Measurements from ENCODE around the gene ZNF546. TPM values are rescaled to one million over a fixed set of nuclear protein-coding genes. Genes with fewer than 3 reads are reported as not detected.
"Not testable (repeated sequence)": the region's sequence is repeated elsewhere in the genome, so short reads cannot be mapped to it uniquely, and the experiment has no call there.

ZNF546 gene
- polyA plus RNA-seq, 1 donor from 2014 or later = 3.6 TPM

DNA sequence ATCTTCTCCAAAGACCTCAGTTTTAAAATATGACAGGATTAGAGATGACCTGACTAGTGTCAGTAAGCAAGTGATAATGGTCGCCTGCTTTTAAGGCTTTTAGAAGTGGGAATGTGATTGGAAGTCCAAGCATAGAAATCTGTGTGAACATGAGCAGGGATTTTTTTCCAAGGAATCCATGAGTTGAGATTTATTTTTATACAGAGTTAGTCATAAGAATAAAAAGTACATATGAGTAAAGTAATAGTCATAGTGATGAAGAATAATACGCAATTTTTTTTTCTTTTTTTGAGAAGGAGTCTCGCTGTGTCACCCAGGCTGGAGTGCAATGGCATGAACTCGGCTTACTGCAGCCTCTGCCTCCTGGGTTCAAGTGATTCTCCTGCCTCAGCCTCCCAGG lies 1.6 kb downstream of the ZNF546 start:
- H3K27me3 Mint-ChIP-seq = no peaks in the 10 kb centered on the region
- peak overlapping the region in 1 of 4 donors; percentile 86 for H3K4me3 Mint-ChIP-seq
- peaks cover 6% of the 10 kb centered on the region for H3K36me3 Mint-ChIP-seq
- no peaks in the 10 kb centered on the region for H3K9me3 Mint-ChIP-seq
- H3K4me1 Mint-ChIP-seq = peaks cover 10 to 22% (median 21%) of the 10 kb centered on the region in 3 donors
- H3K27ac Mint-ChIP-seq = no peak overlapping the region

DNA sequence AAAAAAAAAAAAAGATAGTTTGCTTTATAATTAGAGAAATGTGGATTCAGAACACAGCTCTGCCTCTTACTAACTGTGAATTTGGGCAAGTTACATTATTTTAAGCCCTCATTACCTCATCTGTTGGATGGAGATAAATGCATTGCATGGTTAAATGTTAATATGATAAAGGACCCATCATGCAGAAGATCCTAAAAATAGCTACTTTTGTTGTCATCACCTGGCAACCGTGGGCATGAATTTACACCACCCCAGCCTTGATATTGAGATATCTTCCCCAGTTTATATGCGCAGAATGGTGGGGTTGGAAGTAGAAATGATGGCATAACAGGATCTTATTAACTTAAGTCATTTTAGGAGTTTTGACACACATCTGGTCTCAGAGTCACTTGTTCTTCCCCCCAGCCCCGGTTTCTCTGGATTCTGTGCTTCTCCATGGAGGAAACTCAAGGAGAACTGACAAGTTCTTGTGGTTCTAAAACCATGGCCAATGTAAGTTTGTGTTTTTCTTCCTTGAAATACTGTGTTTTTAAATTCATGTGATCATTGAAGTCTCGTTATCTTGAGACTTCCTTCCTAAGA lies 8.9 kb downstream of the ZNF546 start:
- Mint-ChIP-seq H3K27me3 (no peaks in the 10 kb centered on the region), H3K27ac (no peak overlapping the region), H3K4me3 (no peak overlapping the region), H3K9me3 (peaks cover 5 to 13% (median 6%) of the 10 kb centered on the region in 3 donors), H3K4me1 (no peaks in the 10 kb centered on the region), H3K36me3 (peaks cover 17% of the 10 kb centered on the region)

DNA sequence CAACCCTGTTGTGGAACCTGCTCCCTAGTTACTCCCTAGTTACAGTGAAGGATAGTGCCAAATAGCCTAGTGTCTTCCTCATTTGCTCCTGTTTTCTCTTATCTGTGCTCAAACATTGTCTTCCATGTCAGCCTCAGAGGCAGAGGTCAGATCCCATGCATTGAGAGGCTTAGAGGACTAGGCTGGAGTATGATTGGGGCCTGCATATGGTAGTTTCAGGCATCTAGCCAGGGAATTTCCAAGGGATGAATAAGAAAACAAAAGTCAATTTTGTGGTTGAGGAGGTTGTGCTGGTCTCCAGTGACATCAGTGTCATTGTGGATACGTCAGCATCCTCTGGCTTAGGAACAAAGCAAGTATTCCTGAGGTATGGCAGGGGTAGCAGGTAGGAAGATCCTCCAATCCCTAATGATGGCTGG lies 9.4 kb downstream of the ZNF546 start:
- Mint-ChIP-seq H3K27me3 (no peaks in the 10 kb centered on the region), H3K4me1 (no peaks in the 10 kb centered on the region), H3K4me3 (no peak overlapping the region), H3K9me3 (peaks cover 5 to 13% (median 7%) of the 10 kb centered on the region in 3 donors), H3K27ac (no peak overlapping the region), H3K36me3 (peaks cover 17% of the 10 kb centered on the region)

DNA sequence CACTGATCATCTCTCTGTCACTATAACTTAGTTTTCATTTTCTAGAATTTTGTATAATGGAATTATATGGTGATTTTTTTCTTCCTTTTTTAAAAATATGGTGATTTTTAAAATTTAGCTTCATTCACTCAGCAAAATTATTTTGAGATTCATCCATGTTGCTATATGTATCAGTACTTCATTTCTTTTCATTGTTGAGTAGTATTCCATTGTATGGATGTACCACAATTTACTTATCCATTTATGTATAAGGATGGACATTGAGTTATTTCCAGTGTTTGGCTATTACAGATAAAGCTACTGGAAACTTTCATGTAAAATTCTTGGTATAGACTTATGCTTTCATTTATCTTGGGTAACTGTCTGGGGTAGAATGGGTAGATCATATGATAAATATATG lies 12.8 kb downstream of the ZNF546 start:
- Mint-ChIP-seq H3K27me3 (no peaks in the 10 kb centered on the region), H3K9me3 (peaks cover 15 to 31% (median 29%) of the 10 kb centered on the region in 3 donors), H3K4me3 (no peak overlapping the region), H3K36me3 (peaks cover 39% of the 10 kb centered on the region), H3K4me1 (no peaks in the 10 kb centered on the region), H3K27ac (no peak overlapping the region)

DNA sequence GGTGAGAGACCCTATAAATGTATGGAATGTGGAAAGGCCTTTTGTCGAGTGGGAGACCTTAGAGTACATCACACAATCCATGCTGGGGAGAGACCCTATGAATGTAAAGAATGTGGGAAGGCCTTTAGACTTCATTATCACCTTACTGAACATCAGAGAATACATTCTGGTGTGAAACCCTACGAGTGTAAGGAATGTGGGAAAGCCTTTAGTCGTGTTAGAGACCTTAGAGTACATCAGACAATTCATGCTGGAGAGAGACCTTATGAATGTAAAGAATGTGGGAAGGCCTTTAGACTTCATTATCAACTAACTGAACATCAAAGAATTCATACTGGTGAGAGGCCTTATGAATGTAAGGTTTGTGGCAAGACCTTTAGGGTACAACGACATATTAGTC lies 17.1 kb downstream of the ZNF546 start:
- no peaks in the 10 kb centered on the region for H3K4me1 Mint-ChIP-seq
- no peaks in the 10 kb centered on the region for H3K27me3 Mint-ChIP-seq
- H3K9me3 Mint-ChIP-seq = peaks cover 11 to 39% (median 38%) of the 10 kb centered on the region in 3 donors
- H3K4me3 Mint-ChIP-seq = no peak overlapping the region
- no peak overlapping the region for H3K27ac Mint-ChIP-seq
- H3K36me3 Mint-ChIP-seq = peaks cover 32% of the 10 kb centered on the region

DNA sequence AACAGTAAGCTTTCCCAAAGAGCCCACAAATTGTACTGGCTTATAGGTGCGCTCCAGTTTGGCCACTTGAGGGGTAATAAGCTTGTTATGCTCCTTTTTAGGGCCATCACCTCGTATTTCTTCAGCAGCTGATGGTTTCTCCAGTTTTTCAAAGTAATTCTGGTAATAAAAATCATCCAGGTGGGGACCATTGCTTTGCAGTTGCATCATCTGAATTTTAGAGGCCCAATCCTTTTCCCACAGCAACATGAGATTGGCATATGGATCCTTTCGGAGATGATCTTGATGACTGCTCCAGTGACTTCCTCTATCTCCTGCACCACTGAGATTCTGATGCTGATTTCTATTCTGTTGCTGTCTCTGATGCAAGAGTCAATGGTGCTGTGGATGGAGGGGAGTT lies 27.1 kb downstream of the ZNF546 start:
- peaks cover 4% of the 10 kb centered on the region for H3K36me3 Mint-ChIP-seq
- H3K27ac Mint-ChIP-seq = no peak overlapping the region
- no peaks in the 10 kb centered on the region for H3K4me1 Mint-ChIP-seq
- no peak overlapping the region for H3K4me3 Mint-ChIP-seq
- H3K9me3 Mint-ChIP-seq = peaks cover 14 to 50% (median 44%) of the 10 kb centered on the region in 3 donors
- no peaks in the 10 kb centered on the region for H3K27me3 Mint-ChIP-seq

DNA sequence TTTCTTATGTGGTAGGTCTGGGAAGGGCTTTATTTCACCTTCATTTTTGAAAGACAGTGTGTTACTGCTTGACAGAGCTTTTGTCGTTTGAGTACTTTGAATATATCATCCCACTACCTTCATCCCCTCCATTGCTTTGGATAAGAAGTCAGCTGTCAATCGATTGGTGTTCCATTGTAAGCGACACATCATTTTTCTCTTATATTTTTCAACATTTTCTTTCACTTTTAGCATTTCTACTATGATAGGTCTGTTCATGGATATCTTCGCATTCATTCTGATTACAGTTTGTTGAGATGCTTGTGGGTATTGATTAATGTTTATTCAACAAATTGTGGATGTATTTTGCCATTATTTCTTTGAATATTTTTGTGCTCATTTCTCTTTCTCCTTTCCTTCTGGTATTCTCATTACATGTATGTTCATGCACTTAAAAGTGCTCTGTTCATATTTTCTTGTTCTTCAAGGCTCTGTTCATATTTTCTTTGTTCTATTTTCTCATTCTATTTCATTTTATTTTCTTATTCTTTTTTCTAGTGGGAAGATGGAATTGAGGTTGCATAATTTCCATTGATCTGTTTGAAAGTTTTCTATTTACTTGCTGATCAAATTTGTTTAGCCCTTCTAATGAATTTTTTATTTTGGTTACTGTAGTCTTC lies 29.2 kb downstream of the ZNF546 start:
- H3K9me3 Mint-ChIP-seq = peaks cover 17 to 54% (median 51%) of the 10 kb centered on the region in 3 donors
- H3K36me3 Mint-ChIP-seq = no peaks in the 10 kb centered on the region
- no peaks in the 10 kb centered on the region for H3K27me3 Mint-ChIP-seq
- H3K27ac Mint-ChIP-seq = no peak overlapping the region
- peaks cover 0 to 2% (median 0%) of the 10 kb centered on the region in 3 donors for H3K4me1 Mint-ChIP-seq
- H3K4me3 Mint-ChIP-seq = peak overlapping the region in 1 of 4 donors; percentile 5

DNA sequence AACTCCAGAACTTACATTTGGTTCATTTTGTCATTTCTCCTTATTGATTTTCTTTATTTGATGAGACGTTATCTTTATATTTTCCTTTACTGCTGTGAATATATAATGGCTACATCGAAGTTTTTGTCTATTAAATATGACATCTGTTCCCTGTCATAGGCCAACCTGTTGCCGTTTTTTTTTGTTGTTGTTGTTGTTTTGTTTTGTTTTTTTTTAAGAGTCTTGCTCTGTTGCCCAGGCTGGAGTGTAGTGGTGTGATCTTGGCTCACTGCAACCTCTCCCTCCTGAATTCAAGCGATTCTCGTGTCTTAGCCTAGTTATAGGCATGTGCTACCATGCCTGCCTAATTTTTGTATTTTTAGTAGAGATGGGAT lies 29.7 kb downstream of the ZNF546 start:
- no peaks in the 10 kb centered on the region for H3K27me3 Mint-ChIP-seq
- peak overlapping the region in 1 of 4 donors; percentile 5 for H3K4me3 Mint-ChIP-seq
- H3K27ac Mint-ChIP-seq = no peak overlapping the region
- peaks cover 0 to 2% (median 0%) of the 10 kb centered on the region in 3 donors for H3K4me1 Mint-ChIP-seq
- H3K36me3 Mint-ChIP-seq = no peaks in the 10 kb centered on the region
- peaks cover 16 to 55% (median 49%) of the 10 kb centered on the region in 3 donors for H3K9me3 Mint-ChIP-seq

DNA sequence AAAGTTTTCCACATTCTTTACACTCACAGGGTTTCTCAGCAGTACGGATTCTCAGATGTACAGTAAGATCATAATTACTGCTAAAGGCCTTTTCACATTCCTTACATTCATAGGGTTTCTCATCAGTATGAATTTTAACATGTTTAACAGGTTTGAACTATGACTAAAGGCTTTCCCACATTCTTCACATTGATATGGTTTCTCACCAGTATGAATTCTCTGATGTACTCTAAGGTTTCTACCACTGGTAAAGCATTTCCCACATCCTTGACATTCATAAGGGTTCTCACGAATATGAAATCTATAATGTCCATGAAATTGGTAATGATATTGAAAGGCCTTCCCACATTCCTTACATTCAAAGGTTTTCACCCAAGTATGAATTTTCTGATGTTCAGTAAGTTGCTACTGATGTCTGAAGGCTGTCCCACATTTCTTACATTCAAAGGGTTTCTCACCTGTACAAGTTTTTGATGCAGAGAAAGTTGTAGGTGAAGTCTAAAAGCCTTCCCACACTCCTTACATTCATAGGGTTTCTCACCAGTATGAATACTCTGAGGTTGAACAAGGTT lies 37.2 kb downstream of the ZNF546 start:
- H3K9me3 Mint-ChIP-seq = peaks cover 14 to 48% (median 37%) of the 10 kb centered on the region in 3 donors
- H3K4me3 Mint-ChIP-seq = no peak overlapping the region
- H3K27ac Mint-ChIP-seq = no peak overlapping the region
- H3K36me3 Mint-ChIP-seq = peaks cover 2% of the 10 kb centered on the region
- peaks cover 0 to 2% (median 0%) of the 10 kb centered on the region in 3 donors for H3K4me1 Mint-ChIP-seq
- no peaks in the 10 kb centered on the region for H3K27me3 Mint-ChIP-seq

DNA sequence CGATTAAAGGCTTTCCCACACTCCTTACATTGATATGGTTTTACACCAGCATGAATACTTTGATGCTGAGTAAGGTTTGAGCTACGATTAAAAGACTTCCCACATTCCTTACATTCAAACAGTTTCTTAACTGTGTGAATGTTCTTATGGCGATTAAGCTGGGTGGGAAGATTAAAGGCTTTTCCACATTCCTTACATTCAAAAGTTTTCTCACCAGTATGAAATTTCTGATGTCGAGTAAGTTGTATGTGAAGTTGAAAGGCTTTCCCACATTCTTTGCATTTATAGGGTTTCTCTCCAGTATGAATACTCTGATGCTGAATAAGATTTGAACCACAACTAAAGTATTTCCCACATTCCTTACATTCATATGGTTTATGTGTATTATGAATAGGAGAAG lies 39.1 kb downstream of the ZNF546 start:
- H3K36me3 Mint-ChIP-seq = peaks cover 2% of the 10 kb centered on the region
- H3K4me3 Mint-ChIP-seq = no peak overlapping the region
- no peak overlapping the region for H3K27ac Mint-ChIP-seq
- H3K4me1 Mint-ChIP-seq = no peaks in the 10 kb centered on the region
- H3K9me3 Mint-ChIP-seq = peaks cover 11 to 33% (median 23%) of the 10 kb centered on the region in 3 donors
- H3K27me3 Mint-ChIP-seq = no peaks in the 10 kb centered on the region

DNA sequence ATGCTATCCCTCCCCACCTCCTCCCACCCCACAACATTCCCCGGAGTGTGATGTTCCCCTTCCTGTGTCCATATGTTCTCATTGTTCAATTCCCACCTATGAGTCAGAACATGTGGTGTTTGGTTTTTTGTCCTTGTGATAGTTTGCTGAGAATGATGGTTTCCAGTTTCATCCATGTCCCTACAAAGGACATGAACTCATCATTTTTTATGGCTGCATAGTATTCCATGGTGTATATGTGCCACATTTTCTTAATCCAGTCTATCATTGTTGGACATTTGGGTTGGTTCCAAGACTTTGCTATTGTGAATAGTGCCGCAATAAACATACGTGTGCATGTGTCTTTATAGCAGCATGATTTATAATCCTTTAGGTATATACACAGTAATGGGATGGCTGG lies 41.2 kb downstream of the ZNF546 start:
- H3K9me3 Mint-ChIP-seq = peaks cover 7 to 24% (median 14%) of the 10 kb centered on the region in 3 donors
- H3K27me3 Mint-ChIP-seq, H3K36me3 Mint-ChIP-seq: not testable (repeated sequence)

DNA sequence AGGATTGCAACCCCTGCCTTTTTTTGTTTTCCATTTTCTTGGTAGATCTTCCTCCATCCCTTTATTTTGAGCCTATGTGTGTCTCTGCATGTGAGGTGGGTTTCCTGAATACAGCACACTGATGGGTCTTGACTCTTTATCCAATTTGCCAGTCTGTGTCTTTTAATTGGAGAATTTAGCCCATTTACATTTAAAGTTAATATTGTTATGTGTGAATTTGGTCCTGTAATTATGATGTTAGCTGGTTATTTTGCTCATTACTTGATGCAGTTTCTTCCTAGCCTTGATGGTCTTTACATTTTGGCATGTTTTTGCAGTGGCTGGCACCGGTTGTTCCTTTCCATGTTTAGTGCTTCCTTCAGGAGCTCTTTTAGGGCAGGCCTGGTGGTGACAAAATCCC lies 44.9 kb downstream of the ZNF546 start:
- Mint-ChIP-seq H3K36me3 (peaks cover 30% of the 10 kb centered on the region), H3K9me3 (peaks cover 9 to 16% (median 12%) of the 10 kb centered on the region in 3 donors)
- not testable (repeated sequence) for H3K4me3 Mint-ChIP-seq, H3K27me3 Mint-ChIP-seq, H3K27ac Mint-ChIP-seq, H3K4me1 Mint-ChIP-seq

More for the DNA sequence above, 41.2 kb downstream of the ZNF546 start:
- H3K4me3 Mint-ChIP-seq, H3K4me1 Mint-ChIP-seq, H3K27ac Mint-ChIP-seq: not testable (repeated sequence)

DNA sequence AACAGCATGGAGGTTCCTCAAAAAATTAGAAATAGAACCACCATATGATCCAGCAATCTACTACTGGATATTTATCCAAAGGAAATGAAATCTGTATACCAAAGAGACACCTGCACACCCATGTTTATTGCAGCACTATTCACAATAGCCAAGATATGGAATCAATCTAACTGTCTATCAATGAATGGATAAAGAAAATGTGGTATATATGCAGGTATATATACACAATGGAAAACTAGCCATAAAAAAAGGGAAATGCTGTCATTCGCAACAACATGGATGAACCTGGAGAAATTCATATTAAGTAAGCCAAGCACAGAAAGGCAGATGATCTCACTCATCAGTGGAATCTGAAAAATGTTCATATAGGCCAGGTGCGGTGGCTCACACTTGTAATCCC lies 56.6 kb downstream of the ZNF546 start:
- Mint-ChIP-seq H3K36me3 (peaks cover 23% of the 10 kb centered on the region), H3K27me3 (no peaks in the 10 kb centered on the region), H3K4me1 (peaks cover 32 to 45% (median 35%) of the 10 kb centered on the region in 3 donors), H3K9me3 (peaks cover 2 to 14% (median 6%) of the 10 kb centered on the region in 3 donors), H3K4me3 (peak overlapping the region; percentile 13 to 75 (median 58)), H3K27ac (no peak overlapping the region)

DNA sequence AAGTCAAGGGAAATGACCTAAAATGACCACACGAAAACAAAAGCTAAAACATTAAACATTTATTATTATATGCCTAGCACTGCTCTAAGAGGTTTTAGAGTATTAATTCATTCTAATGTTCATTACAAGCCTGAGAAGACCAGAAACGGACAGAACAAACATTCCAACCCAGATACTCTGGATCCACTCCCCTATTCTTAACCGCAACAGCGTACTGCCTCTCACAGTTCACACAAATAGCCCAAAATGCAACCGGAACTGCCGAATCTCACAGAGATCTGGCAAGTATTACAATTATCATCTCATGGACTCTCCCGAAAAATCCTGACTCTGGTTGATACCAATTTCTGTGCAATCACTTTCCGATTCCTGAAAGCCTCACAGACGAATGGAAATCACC lies 57.8 kb downstream of the ZNF546 start:
- Mint-ChIP-seq H3K27ac (peak overlapping the region in 1 of 3 donors; percentile 58), H3K27me3 (no peaks in the 10 kb centered on the region), H3K36me3 (peaks cover 18% of the 10 kb centered on the region), H3K4me1 (peaks cover 32 to 45% (median 35%) of the 10 kb centered on the region in 3 donors), H3K9me3 (peaks cover 2 to 20% (median 11%) of the 10 kb centered on the region in 3 donors), H3K4me3 (peak overlapping the region; percentile 55 to 99 (median 78))

DNA sequence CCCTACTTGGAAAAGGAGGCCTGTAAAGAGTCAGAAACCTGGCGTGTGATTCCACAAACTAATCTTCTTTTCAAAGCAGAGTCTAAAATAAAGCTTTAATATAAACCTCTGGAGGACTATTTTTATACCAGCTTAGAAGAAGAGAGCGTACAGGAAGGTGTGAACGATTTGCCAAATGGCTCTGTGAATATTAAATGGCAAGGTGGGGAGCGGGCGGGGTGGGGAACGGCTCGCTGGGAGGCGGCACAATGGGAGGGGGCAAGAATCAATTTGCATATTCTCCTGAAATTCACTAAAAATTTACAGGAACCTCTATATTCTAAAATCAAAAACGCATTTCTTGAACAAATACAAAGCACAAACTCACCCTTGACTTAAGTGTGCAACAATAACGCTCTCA lies 58.2 kb downstream of the ZNF546 start:
- peaks cover 2 to 23% (median 14%) of the 10 kb centered on the region in 3 donors for H3K9me3 Mint-ChIP-seq
- peak overlapping the region; percentile 96 to 100 (median 100) for H3K4me3 Mint-ChIP-seq
- H3K4me1 Mint-ChIP-seq = peaks cover 32 to 45% (median 35%) of the 10 kb centered on the region in 3 donors
- peaks cover 17% of the 10 kb centered on the region for H3K36me3 Mint-ChIP-seq
- peak overlapping the region in 1 of 3 donors; percentile 92 for H3K27ac Mint-ChIP-seq
- no peaks in the 10 kb centered on the region for H3K27me3 Mint-ChIP-seq
